Activated naive CD8-positive, alpha-beta T cell treated with anti-CD3 and anti-CD28 coated beads for 36 hours (primary cell): Measurements from ENCODE around the gene SNAP23. TPM values are rescaled to one million over a fixed set of nuclear protein-coding genes. Genes with fewer than 3 reads are reported as not detected.
A peak's percentile ranks its signal among the peaks of the same experiment; 100 is the strongest.

Source experiments
- DNase-seq: peaks from one replicate; pipeline ENCODE4 v3.0.0; 2021
- H3K27ac Mint-ChIP-seq: one replicate; pipeline ENCODE4 v1.8.0; 2022; ENCODE audit warnings: mild to moderate bottlenecking, moderate library complexity, mixed read lengths
- H3K27me3 Mint-ChIP-seq: one replicate; pipeline ENCODE4 v1.8.0; 2022; ENCODE audit warnings: mild to moderate bottlenecking, mixed read lengths
- H3K36me3 Mint-ChIP-seq: one replicate; pipeline ENCODE4 v1.8.0; 2021; ENCODE audit warnings: mild to moderate bottlenecking, mixed read lengths
- H3K4me1 Mint-ChIP-seq: one replicate; pipeline ENCODE4 v1.8.0; 2021; ENCODE audit warnings: mixed read lengths
- H3K4me3 Mint-ChIP-seq: one replicate; pipeline ENCODE4 v1.8.0; 2022; ENCODE audit warnings: mild to moderate bottlenecking, moderate library complexity, mixed read lengths
- H3K9me3 Mint-ChIP-seq: one replicate; pipeline ENCODE4 v1.8.0; 2022; ENCODE audit warnings: mixed read lengths
- total RNA-seq, 2 experiments: library from RNA; stranded (reverse); gene quantifications; one replicate each; pipeline ENCODE4 v1.2.3, GENCODE V29; 2021

The SNAP23 gene
- total RNA-seq, 2 experiments from 2014 or later, result 37.6 to 42.3 TPM

DNA sequence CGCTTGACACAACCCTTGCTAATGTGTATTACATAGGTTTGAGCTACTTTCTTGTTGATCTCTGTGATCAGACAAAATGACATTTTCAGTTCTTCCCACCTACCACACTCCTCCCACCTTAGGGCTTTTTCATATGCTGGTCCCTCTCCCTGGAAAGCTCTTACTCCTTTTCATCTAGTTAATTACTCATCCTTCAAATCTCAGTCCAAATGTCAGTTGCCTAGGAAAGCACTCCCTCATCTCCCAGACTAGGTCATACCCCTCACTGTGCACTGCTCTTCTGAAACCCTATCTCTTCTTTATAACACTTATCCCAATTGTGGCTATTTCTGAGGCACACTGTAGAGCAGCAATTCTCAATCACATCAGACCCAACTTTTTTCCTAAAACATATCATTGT lies 11.8 kb upstream of the SNAP23 start:
- Mint-ChIP-seq H3K27ac (no peak overlapping the region), H3K4me3 (no peak overlapping the region), H3K4me1 (peaks cover 25% of the 10 kb centered on the region), H3K9me3 (peaks cover 5% of the 10 kb centered on the region), H3K36me3 (peaks cover 15% of the 10 kb centered on the region), H3K27me3 (no peaks in the 10 kb centered on the region)
- no peak for DNase-seq

DNA sequence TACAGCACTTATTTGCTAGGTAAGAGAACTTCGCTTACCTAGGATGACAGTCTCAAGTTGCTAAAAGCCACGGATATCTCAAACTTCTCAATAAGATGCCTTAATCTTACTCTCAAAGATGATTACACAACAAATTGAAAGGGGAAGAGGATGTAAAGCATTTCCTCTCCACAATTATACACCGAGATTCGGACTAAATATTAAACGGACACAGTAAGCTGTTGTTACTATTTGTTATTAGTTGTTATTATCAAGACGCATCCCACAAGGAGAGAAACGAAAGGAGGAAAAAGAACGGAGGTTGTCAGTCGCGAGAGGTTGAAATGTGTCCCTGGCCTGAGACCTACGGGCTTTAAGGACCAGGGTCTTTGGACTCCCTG lies 5.2 kb upstream of the SNAP23 start:
- no peak for DNase-seq
- Mint-ChIP-seq H3K4me1 (peaks cover 35% of the 10 kb centered on the region), H3K27me3 (no peaks in the 10 kb centered on the region), H3K36me3 (peaks cover 1% of the 10 kb centered on the region), H3K9me3 (no peaks in the 10 kb centered on the region), H3K27ac (peak overlapping the region; percentile 96), H3K4me3 (peak overlapping the region; percentile 97)

DNA sequence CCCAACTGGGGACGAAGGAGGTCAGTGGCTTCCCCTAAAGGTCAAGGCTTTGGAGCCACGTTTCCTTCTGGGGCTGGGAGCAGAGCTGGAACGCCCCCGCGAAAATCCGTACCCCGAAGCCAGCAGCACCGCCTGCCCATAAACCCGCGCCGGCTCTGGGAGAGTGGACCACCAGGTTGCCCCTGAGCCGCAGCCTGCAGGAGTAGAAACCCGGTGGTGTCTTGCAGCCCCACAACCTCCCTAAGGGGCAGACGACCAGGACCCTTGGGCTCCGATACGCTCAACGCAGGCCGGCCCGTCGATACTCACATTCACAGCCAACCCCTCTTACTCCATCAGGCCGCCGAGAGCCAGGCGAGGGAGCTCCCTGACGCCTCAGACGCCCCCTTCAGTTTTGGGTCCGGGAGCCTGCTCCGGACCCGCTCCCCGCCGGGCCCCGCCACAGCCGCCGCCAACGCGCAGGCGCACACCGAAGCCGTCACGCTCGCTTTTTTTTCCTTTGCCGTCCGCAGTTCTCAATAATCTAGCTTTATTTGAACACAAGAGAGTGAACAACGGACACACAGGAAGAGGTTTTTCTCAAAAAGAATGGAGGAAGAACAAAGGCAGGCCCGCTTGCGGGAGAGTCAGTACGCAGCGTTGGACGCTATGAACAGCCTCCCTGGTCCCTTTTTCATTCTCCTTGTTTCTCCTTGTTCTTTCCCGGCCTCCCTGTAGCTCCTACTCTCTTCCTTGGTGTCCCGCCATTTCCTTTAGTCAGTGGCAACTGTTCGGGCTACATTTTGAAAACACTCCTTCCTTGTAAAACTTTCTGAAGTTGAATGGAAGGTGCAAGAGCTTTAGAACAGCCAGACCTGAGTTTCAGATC lies 4.5 kb upstream of the SNAP23 start, which contains the start of gene ZNF106:
ZNF106 (minus strand) TSS at position 471 of the 868 bp plus-strand sequence. CDS start 18,852 bp downstream, outside the sequence.
- H3K27ac Mint-ChIP-seq, result peak within 1 kb of the TSS; percentile 96
- peak; percentile 90 for DNase-seq
- no peaks in the 10 kb centered on the region for H3K27me3 Mint-ChIP-seq
- H3K36me3 Mint-ChIP-seq, result peaks cover 1% of the 10 kb centered on the region
- peaks cover 37% of the 10 kb centered on the region for H3K4me1 Mint-ChIP-seq
- H3K9me3 Mint-ChIP-seq, result no peaks in the 10 kb centered on the region
- H3K4me3 Mint-ChIP-seq, result peak within 1 kb of the TSS; percentile 97

DNA sequence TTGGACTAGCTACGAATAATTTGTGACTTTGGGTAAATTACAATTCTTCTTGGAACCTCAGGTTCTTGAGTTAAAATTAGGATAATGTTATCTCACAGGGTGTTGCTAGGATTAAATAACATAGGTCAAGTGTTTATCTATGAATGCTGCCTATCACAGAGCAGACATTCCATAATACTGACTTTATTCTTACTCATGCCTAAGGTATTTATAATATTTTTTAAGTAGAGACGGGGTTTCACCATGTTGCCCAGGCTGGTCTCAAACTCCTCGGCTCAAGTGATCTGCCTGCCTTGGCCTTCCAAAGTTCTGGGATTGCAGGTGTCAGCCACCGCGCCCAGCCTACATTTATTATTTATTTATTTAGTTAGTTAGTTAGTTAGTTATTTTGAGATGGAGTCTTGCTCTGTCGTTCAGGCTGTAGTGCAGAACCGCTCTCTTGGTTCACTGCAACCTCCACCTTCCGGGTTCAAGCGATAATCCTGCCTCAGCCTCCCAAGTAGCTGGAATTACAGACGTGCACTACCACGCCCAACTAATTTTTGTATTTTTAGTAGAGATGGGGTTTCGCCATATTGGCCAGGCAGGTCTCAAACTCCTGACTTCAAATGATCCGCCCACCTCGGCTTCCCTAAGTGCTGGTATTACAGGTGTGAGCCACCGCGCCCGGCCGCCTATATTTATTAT lies 3.8 kb upstream of the SNAP23 start:
- Mint-ChIP-seq H3K27me3 (no peaks in the 10 kb centered on the region), H3K9me3 (no peaks in the 10 kb centered on the region), H3K36me3 (peaks cover 1% of the 10 kb centered on the region), H3K4me1 (peaks cover 45% of the 10 kb centered on the region), H3K27ac (peak overlapping the region; percentile 96), H3K4me3 (peak overlapping the region; percentile 97)
- DNase-seq, result no peak

GRCh38 chr15:42493679-42494078 lies 1.8 kb upstream of the SNAP23 start:
- no peaks in the 10 kb centered on the region for H3K36me3 Mint-ChIP-seq
- no peaks in the 10 kb centered on the region for H3K9me3 Mint-ChIP-seq
- peak overlapping the region; percentile 34 for H3K27ac Mint-ChIP-seq
- H3K27me3 Mint-ChIP-seq, result no peaks in the 10 kb centered on the region
- H3K4me3 Mint-ChIP-seq, result peak overlapping the region; percentile 15
- no peak for DNase-seq
- H3K4me1 Mint-ChIP-seq, result peaks cover 39% of the 10 kb centered on the region

- peak overlapping the region; percentile 91 for H3K27ac Mint-ChIP-seq
- H3K4me3 Mint-ChIP-seq, result peak overlapping the region; percentile 99
- no peaks in the 10 kb centered on the region for H3K27me3 Mint-ChIP-seq
- no peaks in the 10 kb centered on the region for H3K9me3 Mint-ChIP-seq
- DNase-seq, result no peak
- peaks cover 40% of the 10 kb centered on the region for H3K4me1 Mint-ChIP-seq
- H3K36me3 Mint-ChIP-seq, result peaks cover 4% of the 10 kb centered on the region
Observed at GRCh38 chr15:42494998-42495360, 455 bp upstream of the SNAP23 start.

DNA sequence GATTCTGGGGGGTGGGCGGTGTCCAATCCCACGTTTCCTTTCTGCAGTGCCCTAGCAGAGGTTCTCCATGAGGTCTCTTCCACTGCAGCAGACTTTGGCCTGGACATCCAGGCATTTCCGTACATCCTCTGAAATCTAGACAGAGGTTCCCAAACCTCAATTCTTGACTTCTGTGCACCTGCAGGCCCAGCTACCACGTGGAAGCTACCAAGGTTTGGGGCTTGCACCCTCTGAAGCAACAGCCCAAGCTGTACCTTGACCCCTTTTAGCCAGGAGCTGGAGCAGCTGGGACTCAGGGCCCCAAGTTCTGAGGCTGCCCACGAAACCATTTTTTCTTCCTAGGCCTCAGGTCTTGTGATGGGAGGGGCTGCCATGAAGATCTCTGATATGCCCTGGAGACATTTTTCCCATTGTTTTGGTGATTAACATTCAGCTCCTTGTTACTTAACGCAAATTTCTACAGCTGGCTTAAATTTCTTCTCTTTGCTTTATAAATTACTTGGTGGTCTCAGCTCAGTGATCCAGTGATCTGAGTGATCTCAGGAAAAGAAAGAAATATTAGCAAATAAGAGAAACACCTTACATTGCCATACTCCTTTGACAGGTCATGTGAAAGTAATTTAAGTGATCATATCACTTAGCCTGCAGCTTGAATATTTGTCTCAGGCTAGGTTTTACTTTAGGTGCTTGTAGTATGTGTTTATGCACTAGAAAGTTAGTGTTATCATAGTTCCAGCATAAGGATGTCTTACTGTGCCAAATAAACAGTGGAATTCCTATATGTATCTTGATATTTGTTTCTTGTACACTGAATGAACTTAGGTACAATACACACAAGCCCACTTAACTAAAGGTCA lies 3.0 kb downstream of the SNAP23 start:
- H3K36me3 Mint-ChIP-seq, result peaks cover 4% of the 10 kb centered on the region
- H3K27ac Mint-ChIP-seq, result no peak overlapping the region
- peaks cover 49% of the 10 kb centered on the region for H3K4me1 Mint-ChIP-seq
- no peaks in the 10 kb centered on the region for H3K27me3 Mint-ChIP-seq
- H3K4me3 Mint-ChIP-seq, result no peak overlapping the region
- H3K9me3 Mint-ChIP-seq, result no peaks in the 10 kb centered on the region
- DNase-seq, result no peak

- Mint-ChIP-seq H3K4me1 (peaks cover 40% of the 10 kb centered on the region), H3K36me3 (peaks cover 4% of the 10 kb centered on the region), H3K27ac (no peak overlapping the region), H3K27me3 (no peaks in the 10 kb centered on the region), H3K9me3 (no peaks in the 10 kb centered on the region), H3K4me3 (no peak overlapping the region)
- no peak for DNase-seq
Observed at GRCh38 chr15:42499858-42500609, 4.6 kb downstream of the SNAP23 start.

GRCh38 chr15:42502477-42502876 lies 7.0 kb downstream of the SNAP23 start:
- Mint-ChIP-seq H3K36me3 (peaks cover 4% of the 10 kb centered on the region), H3K4me3 (no peak overlapping the region), H3K27ac (no peak overlapping the region), H3K9me3 (no peaks in the 10 kb centered on the region), H3K27me3 (no peaks in the 10 kb centered on the region), H3K4me1 (peaks cover 26% of the 10 kb centered on the region)
- no peak for DNase-seq

DNA sequence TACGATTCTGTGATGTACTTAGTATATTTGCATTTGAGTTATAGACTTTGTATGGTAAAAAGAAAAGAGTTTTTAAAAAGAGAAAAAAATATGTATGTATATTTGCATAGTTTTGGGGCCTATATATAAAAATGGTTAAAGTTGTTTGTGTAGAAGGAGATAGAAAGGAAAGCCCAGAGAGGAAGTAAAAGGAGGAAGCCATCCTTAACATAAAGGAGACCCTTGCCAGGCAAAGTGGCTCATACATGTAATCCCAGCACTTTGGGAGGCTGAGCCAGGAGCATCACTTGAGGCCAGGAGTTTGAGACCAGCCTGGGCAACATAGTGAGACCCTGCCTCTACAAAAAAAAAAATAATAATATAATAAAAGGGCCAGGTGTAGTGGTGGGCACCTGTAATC lies 8.4 kb downstream of the SNAP23 start:
- H3K27ac Mint-ChIP-seq, result no peak overlapping the region
- peaks cover 25% of the 10 kb centered on the region for H3K4me1 Mint-ChIP-seq
- H3K27me3 Mint-ChIP-seq, result no peaks in the 10 kb centered on the region
- no peak for DNase-seq
- H3K36me3 Mint-ChIP-seq, result peaks cover 4% of the 10 kb centered on the region
- no peaks in the 10 kb centered on the region for H3K9me3 Mint-ChIP-seq
- no peak overlapping the region for H3K4me3 Mint-ChIP-seq

DNA sequence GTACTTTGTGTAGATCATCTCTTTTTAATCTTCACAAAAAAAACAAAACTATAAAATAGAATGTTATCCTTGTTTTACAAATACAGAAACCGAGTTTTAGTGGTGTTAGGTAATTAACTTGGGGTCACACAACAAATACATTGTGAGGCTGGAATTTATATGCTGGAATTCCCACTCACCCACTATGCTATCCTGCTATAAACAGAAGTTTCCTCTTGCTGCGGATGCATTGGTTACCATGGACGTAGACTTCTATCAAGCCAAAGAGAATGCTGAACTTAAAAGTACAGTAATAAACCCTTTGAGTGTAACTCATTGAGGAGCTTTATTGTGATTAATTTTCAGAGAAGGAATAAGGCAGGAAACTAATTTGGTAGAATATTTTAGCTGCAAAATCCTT lies 9.2 kb downstream of the SNAP23 start:
- H3K9me3 Mint-ChIP-seq, result no peaks in the 10 kb centered on the region
- no peaks in the 10 kb centered on the region for H3K36me3 Mint-ChIP-seq
- no peak overlapping the region for H3K27ac Mint-ChIP-seq
- no peak for DNase-seq
- H3K4me1 Mint-ChIP-seq, result peaks cover 21% of the 10 kb centered on the region
- no peak overlapping the region for H3K4me3 Mint-ChIP-seq
- H3K27me3 Mint-ChIP-seq, result no peaks in the 10 kb centered on the region

DNA sequence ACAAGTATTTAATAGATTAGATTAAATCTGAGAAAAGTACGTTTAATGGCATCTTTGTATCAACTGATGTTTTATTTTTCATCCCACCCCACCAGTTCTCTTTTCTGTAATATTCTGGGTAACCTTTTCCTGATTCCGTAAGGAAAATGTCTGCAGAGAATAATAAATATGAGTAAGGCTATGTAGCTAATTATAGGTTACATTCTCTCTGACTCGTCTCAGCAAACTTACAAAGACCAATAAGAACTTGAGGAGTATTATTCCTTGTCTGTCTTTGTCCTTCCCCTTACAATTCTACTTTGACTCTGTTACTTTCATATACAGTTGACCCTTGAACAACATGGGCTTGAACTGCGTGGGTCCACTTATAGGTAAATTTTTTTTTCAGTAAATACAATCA lies 12.1 kb downstream of the SNAP23 start:
- no peaks in the 10 kb centered on the region for H3K27me3 Mint-ChIP-seq
- peaks cover 9% of the 10 kb centered on the region for H3K4me1 Mint-ChIP-seq
- H3K36me3 Mint-ChIP-seq, result peaks cover 6% of the 10 kb centered on the region
- H3K9me3 Mint-ChIP-seq, result no peaks in the 10 kb centered on the region
- no peak overlapping the region for H3K4me3 Mint-ChIP-seq
- H3K27ac Mint-ChIP-seq, result no peak overlapping the region
- no peak for DNase-seq

DNA sequence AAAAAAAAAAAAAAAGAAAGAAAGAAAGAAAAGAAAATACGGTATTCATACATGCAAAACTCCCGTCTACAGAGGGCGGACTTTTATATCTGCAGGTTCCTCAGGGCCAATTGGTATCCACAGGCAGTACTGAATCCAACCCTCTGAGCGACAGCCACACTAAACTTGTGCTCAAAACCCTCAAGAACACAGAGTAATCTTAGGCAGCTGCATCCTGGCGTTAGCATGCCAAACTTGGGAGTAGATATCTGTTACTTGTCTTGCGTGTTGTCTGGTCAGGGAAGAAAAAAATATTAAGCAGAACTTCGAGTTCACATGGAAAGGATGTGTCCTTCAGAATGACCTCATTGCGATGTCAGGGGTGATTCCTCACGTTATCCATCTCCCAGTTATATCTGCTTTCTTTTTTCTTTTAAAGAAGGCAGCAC lies 12.8 kb downstream of the SNAP23 start:
- Mint-ChIP-seq H3K4me1 (peaks cover 9% of the 10 kb centered on the region), H3K4me3 (no peak overlapping the region), H3K27me3 (no peaks in the 10 kb centered on the region), H3K9me3 (no peaks in the 10 kb centered on the region), H3K27ac (no peak overlapping the region), H3K36me3 (peaks cover 6% of the 10 kb centered on the region)
- DNase-seq, result no peak

DNA sequence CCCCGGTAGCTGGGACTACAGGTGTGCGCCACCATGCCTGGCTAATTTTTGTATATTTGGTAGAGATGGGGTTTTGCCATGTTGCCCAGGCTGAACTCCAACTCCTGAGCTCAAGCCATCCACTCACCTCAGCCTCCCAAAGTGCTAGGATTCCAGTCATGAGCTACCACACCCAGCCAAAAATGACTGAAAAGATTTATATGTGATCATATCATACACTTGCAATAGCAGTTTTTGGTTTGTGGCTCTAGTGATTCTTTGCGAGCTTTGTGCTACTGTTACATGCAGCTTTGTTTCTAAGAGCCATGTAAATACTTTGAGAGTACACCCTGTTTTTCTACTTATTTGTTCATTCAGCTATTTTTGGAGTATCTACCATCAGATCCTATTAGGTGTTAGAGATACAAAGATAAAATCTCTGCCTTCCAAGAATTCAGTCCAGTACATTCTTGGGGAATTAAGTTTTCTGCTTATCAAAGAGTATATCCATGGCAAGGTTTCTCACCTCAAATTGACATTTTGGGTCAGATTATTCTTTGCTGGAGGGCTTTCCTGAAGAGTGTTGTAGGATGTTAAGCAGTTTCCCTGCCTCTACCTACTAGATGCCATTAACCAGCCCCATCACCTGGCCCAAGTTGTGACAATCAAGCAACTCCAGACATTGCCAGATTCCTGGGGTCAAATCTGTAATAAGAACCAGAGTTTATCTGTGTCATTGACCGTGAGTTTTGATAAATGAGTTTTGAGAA lies 15.0 kb downstream of the SNAP23 start:
- no peaks in the 10 kb centered on the region for H3K9me3 Mint-ChIP-seq
- peaks cover 3% of the 10 kb centered on the region for H3K4me1 Mint-ChIP-seq
- no peak overlapping the region for H3K4me3 Mint-ChIP-seq
- peaks cover 6% of the 10 kb centered on the region for H3K36me3 Mint-ChIP-seq
- no peak for DNase-seq
- H3K27me3 Mint-ChIP-seq, result no peaks in the 10 kb centered on the region
- no peak overlapping the region for H3K27ac Mint-ChIP-seq
